ENCODE results near the gene KIAA1755.

GRCh38 chr20:38258545-38259215, 1.9 kb downstream of the KIAA1755 start:
- TF ChIP-seq CTCF (IDR thresholded peaks at IDR 0.05) (no peak), POLR2A (IDR thresholded peaks at IDR 0.05) (no peak)

Measured in body of pancreas (tissue), 4 donors.